ENCODE measurements around the gene TMEM234. TPM values are rescaled to one million over a fixed set of nuclear protein-coding genes. Genes with fewer than 3 reads are reported as not detected.

TMEM234 gene
- total and polyA plus RNA-seq, 2 experiments from 2014 or later, result 14.8 to 27.4 TPM

DNA sequence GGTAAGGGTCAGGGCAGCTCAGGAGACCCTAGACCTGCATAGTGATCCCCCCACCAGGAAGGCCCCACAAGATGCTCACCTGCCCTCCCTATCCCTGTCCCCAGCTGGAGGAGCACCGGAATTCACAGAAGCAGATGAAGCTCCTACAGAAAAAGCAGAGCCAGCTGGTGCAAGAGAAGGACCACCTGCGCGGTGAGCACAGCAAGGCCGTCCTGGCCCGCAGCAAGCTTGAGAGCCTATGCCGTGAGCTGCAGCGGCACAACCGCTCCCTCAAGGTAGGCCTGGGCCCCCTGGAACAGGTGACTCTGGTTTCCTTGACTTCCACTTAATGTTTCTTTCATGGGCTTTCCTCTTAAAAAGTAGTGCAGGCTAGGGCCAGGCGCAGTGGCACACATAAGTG lies 34.3 kb downstream of the TMEM234 start:
- no peak for TF ChIP-seq EZH2phosphoT487 (IDR thresholded peaks at IDR 0.05; ENCODE audit: low read depth, severe bottlenecking, unreplicated experiment)
- TF ChIP-seq, protein P1, sequence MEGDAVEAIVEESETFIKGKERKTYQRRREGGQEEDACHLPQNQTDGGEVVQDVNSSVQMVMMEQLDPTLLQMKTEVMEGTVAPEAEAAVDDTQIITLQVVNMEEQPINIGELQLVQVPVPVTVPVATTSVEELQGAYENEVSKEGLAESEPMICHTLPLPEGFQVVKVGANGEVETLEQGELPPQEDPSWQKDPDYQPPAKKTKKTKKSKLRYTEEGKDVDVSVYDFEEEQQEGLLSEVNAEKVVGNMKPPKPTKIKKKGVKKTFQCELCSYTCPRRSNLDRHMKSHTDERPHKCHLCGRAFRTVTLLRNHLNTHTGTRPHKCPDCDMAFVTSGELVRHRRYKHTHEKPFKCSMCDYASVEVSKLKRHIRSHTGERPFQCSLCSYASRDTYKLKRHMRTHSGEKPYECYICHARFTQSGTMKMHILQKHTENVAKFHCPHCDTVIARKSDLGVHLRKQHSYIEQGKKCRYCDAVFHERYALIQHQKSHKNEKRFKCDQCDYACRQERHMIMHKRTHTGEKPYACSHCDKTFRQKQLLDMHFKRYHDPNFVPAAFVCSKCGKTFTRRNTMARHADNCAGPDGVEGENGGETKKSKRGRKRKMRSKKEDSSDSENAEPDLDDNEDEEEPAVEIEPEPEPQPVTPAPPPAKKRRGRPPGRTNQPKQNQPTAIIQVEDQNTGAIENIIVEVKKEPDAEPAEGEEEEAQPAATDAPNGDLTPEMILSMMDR (IDR thresholded peaks at IDR 0.05; ENCODE audit: poor library complexity), result no peak
- H3K36me3 ChIP-seq (replicated peaks; ENCODE audit: insufficient read depth, low read depth), result no peaks in the 10 kb centered on the region
- 100% methylated on average over 9 of the region's 9 CpGs for WGBS (ENCODE audit: low lambda C conversion rate, missing lambda C conversion rate)

DNA sequence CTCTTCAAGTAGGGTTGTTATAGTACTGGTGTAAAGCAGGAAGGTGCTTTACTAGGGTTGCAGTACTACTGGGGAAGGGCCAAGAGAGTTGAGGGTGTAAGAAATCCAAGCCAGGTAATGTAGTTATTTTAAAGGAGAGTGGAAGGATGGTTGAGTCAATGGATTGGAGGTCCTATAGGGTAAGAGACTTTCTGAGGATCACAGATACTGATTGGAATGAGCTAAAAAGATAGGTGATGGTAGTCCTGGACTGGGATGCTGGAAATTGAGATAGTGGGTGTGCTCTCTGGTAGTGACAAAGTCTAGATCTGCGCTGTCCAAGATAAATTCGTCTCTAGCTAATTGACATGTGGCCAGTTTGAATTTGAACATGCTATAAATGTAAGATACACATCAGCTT lies 35.7 kb downstream of the TMEM234 start:
- Histone ChIP-seq H2AFZ (no peak overlapping the region), H3K4me2 (no peak overlapping the region), H3K4me1 (ENCODE audit: insufficient read depth) (peaks cover 15% of the 10 kb centered on the region), H3K27me3 (no peaks in the 10 kb centered on the region), H3K79me2 (peaks cover 61% of the 10 kb centered on the region), H4K20me1 (ENCODE audit: insufficient read depth, poor library complexity, severe bottlenecking) (peaks cover 41% of the 10 kb centered on the region), H3K27ac (no peak overlapping the region), H3K36me3 (replicated peaks; ENCODE audit: insufficient read depth, low read depth) (peaks cover 4% of the 10 kb centered on the region), H3K9me2 (replicated peaks; ENCODE audit: insufficient read depth) (no peaks in the 10 kb centered on the region), H3K4me3 (no peak overlapping the region), H3K9me3 (ENCODE audit: low read depth) (no peaks in the 10 kb centered on the region)
- TF ChIP-seq EZH2 (IDR thresholded peaks at IDR 0.05; ENCODE audit: borderline replicate concordance), result no peak
- TF ChIP-seq EZH2phosphoT487 (IDR thresholded peaks at IDR 0.05; ENCODE audit: low read depth, severe bottlenecking, unreplicated experiment), result no peak
- TF ChIP-seq, protein P1 (IDR thresholded peaks at IDR 0.05; ENCODE audit: poor library complexity), result no peak
- WGBS (ENCODE audit: low lambda C conversion rate, missing lambda C conversion rate), result 92% methylated on average over 2 of the region's 2 CpGs
- no peak for DNase-seq (ENCODE audit: low spot score)

More for the DNA sequence above, 34.3 kb downstream of the TMEM234 start:
- no peaks in the 10 kb centered on the region for H3K9me2 ChIP-seq (replicated peaks; ENCODE audit: insufficient read depth)
- no peak overlapping the region for H3K4me2 ChIP-seq
- H3K27ac ChIP-seq, result no peak overlapping the region
- peaks cover 27% of the 10 kb centered on the region for H4K20me1 ChIP-seq (ENCODE audit: insufficient read depth, poor library complexity, severe bottlenecking)
- no peaks in the 10 kb centered on the region for H3K9me3 ChIP-seq (ENCODE audit: low read depth)
- no peak overlapping the region for H2AFZ ChIP-seq
- no peak for DNase-seq (ENCODE audit: low spot score)
- no peaks in the 10 kb centered on the region for H3K27me3 ChIP-seq
- peaks cover 8% of the 10 kb centered on the region for H3K4me1 ChIP-seq (ENCODE audit: insufficient read depth)
- peaks cover 47% of the 10 kb centered on the region for H3K79me2 ChIP-seq
- H3K4me3 ChIP-seq, result no peak overlapping the region

DNA sequence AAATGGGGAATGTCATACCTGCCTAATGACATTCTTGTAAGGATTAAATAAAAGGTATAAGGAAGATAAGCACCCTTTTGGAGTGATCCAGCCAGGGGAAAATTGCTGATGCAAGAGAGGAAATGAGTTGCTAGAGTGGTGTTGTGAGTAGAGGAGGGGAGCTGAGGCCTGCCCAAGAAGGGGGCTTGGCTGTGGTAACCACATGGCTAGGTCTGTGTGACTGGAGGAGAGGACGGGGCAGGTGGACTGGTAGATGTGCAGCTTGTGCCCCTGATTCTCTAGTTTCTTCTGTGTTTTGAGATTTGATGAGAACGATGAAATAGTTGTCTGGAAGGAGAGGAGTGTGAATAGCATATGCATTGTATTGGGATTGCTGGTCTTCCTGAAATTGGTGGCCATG lies 36.1 kb downstream of the TMEM234 start:
- 100% methylated on average over 2 of the region's 2 CpGs for WGBS (ENCODE audit: low lambda C conversion rate, missing lambda C conversion rate)
- Histone ChIP-seq H3K4me2 (no peak overlapping the region), H3K27me3 (no peaks in the 10 kb centered on the region), H3K9me2 (replicated peaks; ENCODE audit: insufficient read depth) (no peaks in the 10 kb centered on the region), H3K79me2 (peaks cover 65% of the 10 kb centered on the region), H3K36me3 (replicated peaks; ENCODE audit: insufficient read depth, low read depth) (peaks cover 7% of the 10 kb centered on the region), H3K4me3 (no peak overlapping the region), H3K4me1 (ENCODE audit: insufficient read depth) (peaks cover 20% of the 10 kb centered on the region), H3K27ac (no peak overlapping the region), H2AFZ (no peak overlapping the region), H4K20me1 (ENCODE audit: insufficient read depth, poor library complexity, severe bottlenecking) (peaks cover 45% of the 10 kb centered on the region), H3K9me3 (ENCODE audit: low read depth) (no peaks in the 10 kb centered on the region)
- TF ChIP-seq EZH2 (IDR thresholded peaks at IDR 0.05; ENCODE audit: borderline replicate concordance) (no peak), EZH2phosphoT487 (IDR thresholded peaks at IDR 0.05; ENCODE audit: low read depth, severe bottlenecking, unreplicated experiment) (no peak)
- TF ChIP-seq, protein P1 (IDR thresholded peaks at IDR 0.05; ENCODE audit: poor library complexity), result no peak
- no peak for DNase-seq (ENCODE audit: low spot score)

DNA sequence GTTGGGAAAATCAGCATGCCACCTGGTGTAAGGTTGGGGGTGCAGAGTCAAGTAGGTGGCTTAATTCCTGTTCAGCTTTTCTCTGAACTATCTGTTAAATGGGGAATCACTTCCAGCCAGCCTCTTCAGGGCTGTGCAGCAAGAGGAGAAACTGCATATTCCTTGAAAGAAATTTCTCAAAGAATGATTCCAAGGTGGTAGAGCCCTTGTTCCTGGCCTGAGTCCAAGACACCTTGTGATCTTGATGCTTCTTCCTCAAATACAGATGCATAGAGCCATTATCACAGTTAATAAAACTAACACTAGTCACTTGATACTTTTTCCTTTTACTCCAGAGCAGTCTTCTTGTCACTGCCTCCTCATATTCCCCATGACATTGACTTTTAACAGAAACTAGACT lies 37.5 kb downstream of the TMEM234 start:
- TF ChIP-seq EZH2phosphoT487 (IDR thresholded peaks at IDR 0.05; ENCODE audit: low read depth, severe bottlenecking, unreplicated experiment) (no peak), EZH2 (IDR thresholded peaks at IDR 0.05; ENCODE audit: borderline replicate concordance) (no peak)
- TF ChIP-seq, protein P1 (IDR thresholded peaks at IDR 0.05; ENCODE audit: poor library complexity), result no peak
- H3K4me1 ChIP-seq (ENCODE audit: insufficient read depth), result peaks cover 24% of the 10 kb centered on the region
- peaks cover 8% of the 10 kb centered on the region for H3K36me3 ChIP-seq (replicated peaks; ENCODE audit: insufficient read depth, low read depth)
- H3K79me2 ChIP-seq, result peaks cover 75% of the 10 kb centered on the region
- no peak overlapping the region for H3K27ac ChIP-seq
- H4K20me1 ChIP-seq (ENCODE audit: insufficient read depth, poor library complexity, severe bottlenecking), result peaks cover 47% of the 10 kb centered on the region
- no peak for DNase-seq (ENCODE audit: low spot score)
- no peak overlapping the region for H2AFZ ChIP-seq
- no peaks in the 10 kb centered on the region for H3K27me3 ChIP-seq
- H3K9me2 ChIP-seq (replicated peaks; ENCODE audit: insufficient read depth), result no peaks in the 10 kb centered on the region
- H3K9me3 ChIP-seq (ENCODE audit: low read depth), result no peaks in the 10 kb centered on the region
- no peak overlapping the region for H3K4me2 ChIP-seq
- H3K4me3 ChIP-seq, result no peak overlapping the region

Measured in hepatocyte (in vitro differentiated cells).